Gastrocnemius medialis (tissue), 4 donors: ENCODE data around the gene PPP1R12A. TPM values are rescaled to one million over a fixed set of nuclear protein-coding genes. Genes with fewer than 3 reads are reported as not detected.

Experiments used
- ATAC-seq, 2 donors: fragments of 150-250 bp; one replicate each; pipeline ENCODE4 v1.9.1; 2016
- DNase-seq, 2 donors: peaks; one replicate each; pipeline ENCODE4 v3.0.0-alpha.2; 2019
- H3K27ac ChIP-seq, 4 donors: fragments of 200-600 bp; sonication (generic); 1 replicate in 1 of 4; 2 replicates in 3 of 4; pipeline ENCODE4 v1.5.1; 2016 to 2018; ENCODE audit warnings: mild to moderate bottlenecking in 2 of 4, moderate library complexity in 1 of 4
- H3K27me3 ChIP-seq, 3 donors: fragments of 200-600 bp; sonication (generic) in 2 of 3; 1 replicate in 1 of 3; 2 replicates in 2 of 3; pipeline versions ENCODE4 v1.5.1 to v1.6.0; 2016 to 2019; ENCODE audit warnings: mild to moderate bottlenecking in 1 of 3, moderate library complexity in 1 of 3
- H3K36me3 ChIP-seq, 2 donors: fragments of 200-600 bp; sonication (generic) in 1 of 2; one replicate each; pipeline ENCODE4 v1.5.1; 2017 to 2018
- H3K4me1 ChIP-seq, 2 donors: fragments of 200-600 bp; sonication (generic) in 1 of 2; one replicate each; pipeline ENCODE4 v1.5.1; 2016 to 2017; ENCODE audit warnings: mild to moderate bottlenecking in 2 of 2
- H3K4me3 ChIP-seq, 4 donors: fragments of 200-600 bp; sonication (generic) in 3 of 4; 1 replicate in 1 of 4; 2 replicates in 3 of 4; pipeline ENCODE4 v1.5.1; 2016 to 2019; ENCODE audit warnings: mild to moderate bottlenecking in 2 of 4
- H3K9me3 ChIP-seq, 3 donors: fragments of 200-600 bp; sonication (generic) in 2 of 3; 1 replicate in 1 of 3; 2 replicates in 2 of 3; pipeline ENCODE4 v1.5.1; 2016 to 2019
- CTCF ChIP-seq, 5 experiments: fragments of 450-650 bp in 3 of 5; fragments of 200-600 bp in 2 of 5; sonication (generic) in 2 of 5; IDR thresholded peaks in 4 of 5; conservative IDR thresholded peaks in 1 of 5; 1 replicate in 4 of 5; 2 replicates in 1 of 5; pipeline ENCODE4 v1.5.1; 2016 to 2019; ENCODE audit warnings: antibody characterized with exemption in 5 of 5, mild to moderate bottlenecking in 3 of 5, moderate library complexity in 3 of 5
- POLR2A ChIP-seq, 2 donors: fragments of 450-650 bp; IDR thresholded peaks; one replicate each; pipeline ENCODE4 v1.6.1; 2017; ENCODE audit warnings: antibody characterized with exemption in 2 of 2, mild to moderate bottlenecking in 2 of 2, moderate library complexity in 2 of 2
- in situ Hi-C, 4 donors: fragments of 200-750 bp; cut with MboI; loops; one replicate each; pipeline versions ENCODE4 v1.15.0 to v1.8.0; 2017; ENCODE audit warnings: low sequenced_read_pairs in 4 of 4
- intact Hi-C: fragments of 100-400 bp; cut with DNase I; formaldehyde crosslinking; loops from one replicate; pipeline ENCODE4 v1.15.1; 2023; ENCODE audit warnings: low total_unique reads
- total RNA-seq, 4 donors: library from RNA; depleted of rRNA; stranded (reverse); fragments of >200 nt; gene quantifications; one replicate each; pipeline versions ENCODE4 v1.1.0 to v1.2.3, GENCODE V29; 2016

Gene PPP1R12A
- total RNA-seq, 4 donors from 2014 or later: 38.0 to 65.7 (median 47.2) TPM

GRCh38 chr12:79747274-79747673, 187.6 kb downstream of the PPP1R12A start:
- in situ Hi-C loops: loop anchor here in 2 of 4 donors (25.0 kb wide), 2 partner anchors 185 to 335 kb away; no protein-coding TSS in a partner anchor
- ATAC-seq: no peak
- intact Hi-C loops: loop anchor here (10.0 kb wide), 1 partner anchor 192 kb away; no protein-coding TSS in a partner anchor
- no peak for TF ChIP-seq POLR2A (IDR thresholded peaks at IDR 0.05)
- no peaks in the 10 kb centered on the region for H3K4me1 ChIP-seq
- no peak overlapping the region for H3K27ac ChIP-seq
- DNase-seq: no peak
- H3K36me3 ChIP-seq: no peaks in the 10 kb centered on the region
- no peak overlapping the region for H3K4me3 ChIP-seq
- H3K27me3 ChIP-seq: no peaks in the 10 kb centered on the region
- H3K9me3 ChIP-seq: no peaks in the 10 kb centered on the region

GRCh38 chr12:79737875-79738718, 196.8 kb downstream of the PPP1R12A start:
- Histone ChIP-seq H3K4me3 (no peak overlapping the region), H3K27ac (no peak overlapping the region), H3K36me3 (no peaks in the 10 kb centered on the region), H3K4me1 (no peaks in the 10 kb centered on the region), H3K27me3 (no peaks in the 10 kb centered on the region), H3K9me3 (no peaks in the 10 kb centered on the region)
- ATAC-seq (no peak), DNase-seq (no peak)
- TF ChIP-seq POLR2A (IDR thresholded peaks at IDR 0.05) (no peak), CTCF (IDR thresholded peaks at IDR 0.05 in 4 of 5, conservative IDR thresholded peaks at IDR 0.05 in 1 of 5) (peak in 4 of 5 experiments; percentile 19 to 56 (median 46))
- in situ Hi-C loops (loop anchor here in 2 of 4 donors (25.0 kb wide), 2 partner anchors 176 to 326 kb away; no protein-coding TSS in a partner anchor), intact Hi-C loops (loop anchor here (10.0 kb wide), 1 partner anchor 333 kb away; no protein-coding TSS in a partner anchor)

GRCh38 chr12:79732638-79733037, 202.3 kb downstream of the PPP1R12A start:
- Histone ChIP-seq H3K36me3 (no peaks in the 10 kb centered on the region), H3K9me3 (no peaks in the 10 kb centered on the region), H3K27me3 (no peaks in the 10 kb centered on the region), H3K4me1 (no peaks in the 10 kb centered on the region), H3K27ac (no peak overlapping the region), H3K4me3 (no peak overlapping the region)
- in situ Hi-C loops (loop anchor here in 2 of 4 donors (25.0 kb wide), 2 partner anchors 170 to 320 kb away; no protein-coding TSS in a partner anchor), intact Hi-C loops (loop anchor here (10.0 kb wide), 1 partner anchor 328 kb away; no protein-coding TSS in a partner anchor)
- TF ChIP-seq POLR2A (IDR thresholded peaks at IDR 0.05) (no peak), CTCF (IDR thresholded peaks at IDR 0.05 in 4 of 5, conservative IDR thresholded peaks at IDR 0.05 in 1 of 5) (no peak)
- no peak for ATAC-seq
- DNase-seq: no peak

- Histone ChIP-seq H3K27me3 (no peaks in the 10 kb centered on the region), H3K4me3 (no peak overlapping the region), H3K4me1 (no peaks in the 10 kb centered on the region), H3K36me3 (no peaks in the 10 kb centered on the region), H3K27ac (no peak overlapping the region), H3K9me3 (no peaks in the 10 kb centered on the region)
- no peak for TF ChIP-seq CTCF (IDR thresholded peaks at IDR 0.05 in 4 of 5, conservative IDR thresholded peaks at IDR 0.05 in 1 of 5)
- no peak for TF ChIP-seq POLR2A (IDR thresholded peaks at IDR 0.05)
- no peak for DNase-seq
- in situ Hi-C loops (loop anchor here in 2 of 4 donors (25.0 kb wide), 2 partner anchors 164 to 314 kb away; no protein-coding TSS in a partner anchor), intact Hi-C loops (no loop called here)
- no peak for ATAC-seq
Observed at GRCh38 chr12:79725987-79726386, 208.9 kb downstream of the PPP1R12A start.

Other genes with a start within 250 kb of the PPP1R12A start
- gene PAWR, start 244.1 kb downstream of the PPP1R12A start, total RNA-seq: 1 to 10 TPM in 1 of 4 donors, under 1 TPM in 3; 0.51 to 1.4 (median 0.72) TPM
- gene OTOGL, start 164.4 kb upstream of the PPP1R12A start, total RNA-seq: under 1 TPM in 3 of 4 donors, not detected in 1; 0.03 to 0.10 (median 0.04) TPM